ENCODE measurements around the gene PACRG.

GRCh38 chr6:163136681-163137397, 409.1 kb downstream of the PACRG start:
- no peak for TF ChIP-seq GATA2 (IDR thresholded peaks at IDR 0.05; ENCODE audit: low read depth, low read length)
- TF ChIP-seq GATA3 (IDR thresholded peaks at IDR 0.05; ENCODE audit: low read depth, low read length): no peak
